ENCODE data around the gene SMCHD1. TPM values are rescaled to one million over a fixed set of nuclear protein-coding genes. Genes with fewer than 3 reads are reported as not detected.
"Not testable (repeated sequence)": the region's sequence is repeated elsewhere in the genome, so short reads cannot be mapped to it uniquely, and the experiment has no call there.

The SMCHD1 gene
- polyA plus RNA-seq, 1 experiment: 10.5 TPM

- POLR2A ChIA-PET: no interaction called here
- DNase-seq (ENCODE audit: low read depth): no peak
Observed at GRCh38 chr18:2723207-2723606, 67.7 kb downstream of the SMCHD1 start.

GRCh38 chr18:2729757-2730156 is 74.2 kb downstream of the SMCHD1 start:
- CTCF ChIA-PET: interaction anchor here (1.2 kb wide), 1 partner anchor 11 kb away, joined by 3 read pairs; no protein-coding TSS in a partner anchor
- POLR2A ChIA-PET: no interaction called here
- Histone ChIP-seq H3K27me3 (ENCODE audit: control insufficient read depth, insufficient read depth, low read length) (no peaks in the 10 kb centered on the region), H3K4me3 (ENCODE audit: low read depth, low read length) (no peak overlapping the region), H3K36me3 (ENCODE audit: control insufficient read depth, insufficient read depth, low read length) (peaks cover 6% of the 10 kb centered on the region; the same call in 1 of the 2 replicates)
- TF ChIP-seq CTCF (IDR thresholded peaks at IDR 0.05; ENCODE audit: insufficient read depth, low read depth, low read length): no peak
- DNase-seq (ENCODE audit: low read depth): no peak

More at GRCh38 chr18:2723207-2723606, 67.7 kb downstream of the SMCHD1 start:
- Histone ChIP-seq H3K36me3 (ENCODE audit: control insufficient read depth, insufficient read depth, low read length) (peaks cover 2% of the 10 kb centered on the region; the same call in 1 of the 2 replicates), H3K27me3 (ENCODE audit: control insufficient read depth, insufficient read depth, low read length) (no peaks in the 10 kb centered on the region), H3K4me3 (ENCODE audit: low read depth, low read length) (no peak overlapping the region)
- CTCF ChIA-PET: no interaction called here
- TF ChIP-seq CTCF (IDR thresholded peaks at IDR 0.05; ENCODE audit: insufficient read depth, low read depth, low read length): no peak

- Histone ChIP-seq H3K4me3 (ENCODE audit: low read depth, low read length) (no peak overlapping the region), H3K36me3 (ENCODE audit: control insufficient read depth, insufficient read depth, low read length) (peaks cover 1% of the 10 kb centered on the region; the same call in 1 of the 2 replicates), H3K27me3 (ENCODE audit: control insufficient read depth, insufficient read depth, low read length) (no peaks in the 10 kb centered on the region)
- ChIA-PET CTCF (no interaction called here), POLR2A (no interaction called here)
- DNase-seq (ENCODE audit: low read depth): no peak
- TF ChIP-seq CTCF (IDR thresholded peaks at IDR 0.05; ENCODE audit: insufficient read depth, low read depth, low read length): no peak
Observed at GRCh38 chr18:2736823-2737222, 81.3 kb downstream of the SMCHD1 start.

GRCh38 chr18:2740082-2740481 is 84.6 kb downstream of the SMCHD1 start:
- H3K4me3 ChIP-seq (ENCODE audit: low read depth, low read length); DNase-seq (ENCODE audit: low read depth); H3K27me3 ChIP-seq (ENCODE audit: control insufficient read depth, insufficient read depth, low read length); POLR2A ChIA-PET; H3K36me3 ChIP-seq (ENCODE audit: control insufficient read depth, insufficient read depth, low read length): not testable (repeated sequence)
- CTCF ChIA-PET: interaction anchor here (1.0 kb wide), 1 partner anchor 10 kb away, joined by 3 read pairs; no protein-coding TSS in a partner anchor

GRCh38 chr18:2746274-2746673 is 90.7 kb downstream of the SMCHD1 start:
- CTCF ChIA-PET: no interaction called here
- H3K27me3 ChIP-seq (ENCODE audit: control insufficient read depth, insufficient read depth, low read length): no peaks in the 10 kb centered on the region

More at GRCh38 chr18:2746274-2746673, 90.7 kb downstream of the SMCHD1 start:
- no peak for TF ChIP-seq CTCF (IDR thresholded peaks at IDR 0.05; ENCODE audit: insufficient read depth, low read depth, low read length)
- peaks cover 6% of the 10 kb centered on the region for H3K36me3 ChIP-seq (ENCODE audit: control insufficient read depth, insufficient read depth, low read length)
- no peak overlapping the region for H3K4me3 ChIP-seq (ENCODE audit: low read depth, low read length)
- DNase-seq (ENCODE audit: low read depth): no peak
- POLR2A ChIA-PET: no interaction called here

Data from BJ (cell line).